ENCODE measurements around the gene XRCC6.

DNA sequence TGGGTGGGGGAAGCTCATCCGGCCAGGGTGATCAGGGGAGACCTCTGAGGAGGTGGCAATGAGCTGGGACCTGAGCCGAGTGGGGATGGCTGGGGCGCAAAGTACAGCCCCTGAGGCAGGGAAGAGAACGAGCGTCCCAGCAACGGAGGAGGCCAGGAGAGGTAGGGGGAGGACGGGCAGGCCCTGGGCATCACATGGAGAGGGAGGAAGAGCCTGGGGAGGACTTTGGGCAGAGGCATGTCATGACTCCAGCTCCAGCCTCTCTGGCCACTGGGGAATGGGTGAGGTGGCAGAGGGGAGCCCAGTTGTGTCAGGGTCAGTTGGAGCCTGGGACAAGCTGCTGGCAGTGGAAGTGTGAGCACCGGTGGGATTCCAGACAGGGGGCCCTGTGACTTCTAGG lies 43.0 kb upstream of the XRCC6 start:
- TF ChIP-seq POLR2A (IDR thresholded peaks at IDR 0.05; ENCODE audit: low read depth, low read length) (no peak), POLR2AphosphoS5 (IDR thresholded peaks at IDR 0.05; ENCODE audit: low read depth, low read length) (no peak)

Data from GM12892 (cell line).